ENCODE results near the gene SAMD11. TPM values are rescaled to one million over a fixed set of nuclear protein-coding genes. Genes with fewer than 3 reads are reported as not detected.

SAMD11 gene
- polyA plus RNA-seq, 1 donor from 2014 or later: 21.6 TPM

GRCh38 chr1:934991-935750, 11.4 kb downstream of the SAMD11 start:
- Histone ChIP-seq H4K20me1 (ENCODE audit: insufficient read depth) (no peaks in the 10 kb centered on the region), H3K9ac (ENCODE audit: low read length) (peak overlapping the region; percentile 26), H3K79me2 (replicated peaks; ENCODE audit: insufficient read depth, low read length) (no peaks in the 10 kb centered on the region), H3K36me3 (ENCODE audit: insufficient read depth, low read length) (no peaks in the 10 kb centered on the region), H3K9me2 (ENCODE audit: insufficient read depth, low read length) (no peaks in the 10 kb centered on the region), H3K4me2 (ENCODE audit: low read length) (no peak overlapping the region), H3K27me3 (ENCODE audit: insufficient read depth, low read depth, low read length) (peaks cover 46% of the 10 kb centered on the region), H3K4me3 (ENCODE audit: low read length) (peak overlapping the region; percentile 34), H3K9me3 (ENCODE audit: low read length) (no peaks in the 10 kb centered on the region), H3K27ac (ENCODE audit: low read length) (no peak overlapping the region), H3F3A (ENCODE audit: insufficient read depth, low read length, poor library complexity, severe bottlenecking) (no peaks in the 10 kb centered on the region), H2AFZ (ENCODE audit: low read depth, low read length) (no peak overlapping the region)
- TF ChIP-seq TAF1 (IDR thresholded peaks at IDR 0.05; ENCODE audit: low read depth): no peak
- peak; percentile 22 for TF ChIP-seq MXI1 (conservative IDR thresholded peaks at IDR 0.05; ENCODE audit: poor library complexity, severe bottlenecking)

- peaks cover 52% of the 10 kb centered on the region for H3K27me3 ChIP-seq (ENCODE audit: insufficient read depth, low read depth, low read length)
- H3K36me3 ChIP-seq (ENCODE audit: insufficient read depth, low read length): no peaks in the 10 kb centered on the region
- H3K9ac ChIP-seq (ENCODE audit: low read length): peak overlapping the region; percentile 26
- no peaks in the 10 kb centered on the region for H3K9me2 ChIP-seq (ENCODE audit: insufficient read depth, low read length)
- H4K20me1 ChIP-seq (ENCODE audit: insufficient read depth): no peaks in the 10 kb centered on the region
- H3K4me3 ChIP-seq (ENCODE audit: low read length): peak overlapping the region; percentile 34
- no peak overlapping the region for H3K27ac ChIP-seq (ENCODE audit: low read length)
- no peak overlapping the region for H2AFZ ChIP-seq (ENCODE audit: low read depth, low read length)
- H3K9me3 ChIP-seq (ENCODE audit: low read length): no peaks in the 10 kb centered on the region
- no peak overlapping the region for H3K4me2 ChIP-seq (ENCODE audit: low read length)
- no peaks in the 10 kb centered on the region for H3K79me2 ChIP-seq (replicated peaks; ENCODE audit: insufficient read depth, low read length)
- no peaks in the 10 kb centered on the region for H3F3A ChIP-seq (ENCODE audit: insufficient read depth, low read length, poor library complexity, severe bottlenecking)
- TF ChIP-seq CTCF (IDR thresholded peaks at IDR 0.05; ENCODE audit: poor library complexity, severe bottlenecking) (no peak), EZH2 (IDR thresholded peaks at IDR 0.05; ENCODE audit: borderline replicate concordance, insufficient read depth, low read length, poor library complexity, severe bottlenecking) (no peak), MXI1 (conservative IDR thresholded peaks at IDR 0.05; ENCODE audit: poor library complexity, severe bottlenecking) (no peak), SMC3 (conservative IDR thresholded peaks at IDR 0.05; ENCODE audit: poor library complexity) (no peak), POLR2AphosphoS5 (IDR thresholded peaks at IDR 0.05) (no peak), RAD21 (conservative IDR thresholded peaks at IDR 0.05) (no peak), TAF1 (IDR thresholded peaks at IDR 0.05; ENCODE audit: low read depth) (no peak), EP300 (conservative IDR thresholded peaks at IDR 0.05; ENCODE audit: poor library complexity, severe bottlenecking) (no peak)
- TF ChIP-seq, protein P1, sequence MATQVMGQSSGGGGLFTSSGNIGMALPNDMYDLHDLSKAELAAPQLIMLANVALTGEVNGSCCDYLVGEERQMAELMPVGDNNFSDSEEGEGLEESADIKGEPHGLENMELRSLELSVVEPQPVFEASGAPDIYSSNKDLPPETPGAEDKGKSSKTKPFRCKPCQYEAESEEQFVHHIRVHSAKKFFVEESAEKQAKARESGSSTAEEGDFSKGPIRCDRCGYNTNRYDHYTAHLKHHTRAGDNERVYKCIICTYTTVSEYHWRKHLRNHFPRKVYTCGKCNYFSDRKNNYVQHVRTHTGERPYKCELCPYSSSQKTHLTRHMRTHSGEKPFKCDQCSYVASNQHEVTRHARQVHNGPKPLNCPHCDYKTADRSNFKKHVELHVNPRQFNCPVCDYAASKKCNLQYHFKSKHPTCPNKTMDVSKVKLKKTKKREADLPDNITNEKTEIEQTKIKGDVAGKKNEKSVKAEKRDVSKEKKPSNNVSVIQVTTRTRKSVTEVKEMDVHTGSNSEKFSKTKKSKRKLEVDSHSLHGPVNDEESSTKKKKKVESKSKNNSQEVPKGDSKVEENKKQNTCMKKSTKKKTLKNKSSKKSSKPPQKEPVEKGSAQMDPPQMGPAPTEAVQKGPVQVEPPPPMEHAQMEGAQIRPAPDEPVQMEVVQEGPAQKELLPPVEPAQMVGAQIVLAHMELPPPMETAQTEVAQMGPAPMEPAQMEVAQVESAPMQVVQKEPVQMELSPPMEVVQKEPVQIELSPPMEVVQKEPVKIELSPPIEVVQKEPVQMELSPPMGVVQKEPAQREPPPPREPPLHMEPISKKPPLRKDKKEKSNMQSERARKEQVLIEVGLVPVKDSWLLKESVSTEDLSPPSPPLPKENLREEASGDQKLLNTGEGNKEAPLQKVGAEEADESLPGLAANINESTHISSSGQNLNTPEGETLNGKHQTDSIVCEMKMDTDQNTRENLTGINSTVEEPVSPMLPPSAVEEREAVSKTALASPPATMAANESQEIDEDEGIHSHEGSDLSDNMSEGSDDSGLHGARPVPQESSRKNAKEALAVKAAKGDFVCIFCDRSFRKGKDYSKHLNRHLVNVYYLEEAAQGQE (IDR thresholded peaks at IDR 0.05; ENCODE audit: borderline replicate concordance): no peak
Observed at GRCh38 chr1:935751-936231, 12.1 kb downstream of the SAMD11 start.

Data from neural cell (in vitro differentiated cells).